SK-N-SH treated with all-trans-retinoic acid at 6 μM for 48 hours (cell line): ENCODE measurements around the gene SCFD2.

Experiments used
- CREB5 ChIP-seq: fragments of 250-450 bp; sonication (Bioruptor Pico); IDR thresholded peaks from 2 replicates; pipeline ENCODE4 v1.5.1; 2020; ENCODE audit warnings: low read depth, mild to moderate bottlenecking, moderate library complexity
- CSDC2 ChIP-seq: fragments of 250-450 bp; sonication (Bioruptor Pico); IDR thresholded peaks from 2 replicates; pipeline ENCODE4 v1.5.0; 2020; ENCODE audit warnings: mild to moderate bottlenecking, moderate library complexity
- ESRRG ChIP-seq: fragments of 250-450 bp; sonication (Bioruptor Pico); IDR thresholded peaks from 2 replicates; pipeline ENCODE4 v1.6.1; 2021; ENCODE audit warnings: mild to moderate bottlenecking
- ISL1 ChIP-seq: fragments of 250-450 bp; sonication (Bioruptor Pico); IDR thresholded peaks from 2 replicates; pipeline ENCODE4 v2.1.2; 2022; ENCODE audit warnings: mild to moderate bottlenecking, moderate library complexity
- PATZ1 ChIP-seq: fragments of 250-450 bp; sonication (Bioruptor Pico); IDR thresholded peaks from 2 replicates; pipeline ENCODE4 v1.8.0; 2020; ENCODE audit warnings: mild to moderate bottlenecking, moderate library complexity, borderline replicate concordance
- SNAI2 ChIP-seq: fragments of 250-450 bp; sonication (Bioruptor Pico); IDR thresholded peaks from 2 replicates; pipeline ENCODE4 v1.5.0; 2020; ENCODE audit warnings: mild to moderate bottlenecking, moderate library complexity
- TSHZ2 ChIP-seq: fragments of 250-450 bp; sonication (Bioruptor Pico); IDR thresholded peaks from 2 replicates; pipeline ENCODE4 v1.5.0; 2020; ENCODE audit warnings: mild to moderate bottlenecking, moderate library complexity
- ZFP30 ChIP-seq: fragments of 450-650 bp; formaldehyde crosslinking; IDR thresholded peaks from 2 replicates; pipeline ENCODE4 v1.5.0; 2022; ENCODE audit warnings: mild to moderate bottlenecking, moderate library complexity
- ZNF565 ChIP-seq: fragments of 450-650 bp; formaldehyde crosslinking; conservative IDR thresholded peaks from 2 replicates; pipeline ENCODE4 v1.5.0; 2020; ENCODE audit warnings: low read depth, mild to moderate bottlenecking, moderate library complexity

GRCh38 chr4:52853351-52853750 lies 512.5 kb downstream of the SCFD2 start:
- TF ChIP-seq ESRRG (CRISPR knock-in tag) (no peak), PATZ1 (CRISPR knock-in tag) (no peak), TSHZ2 (CRISPR knock-in tag) (0 out of 2 replicates have a peak, but pooled peaks have one; percentile 22), SNAI2 (CRISPR knock-in tag) (no peak), ZFP30 (no peak), CREB5 (CRISPR knock-in tag) (0 out of 2 replicates have a peak, but pooled peaks have one; percentile 45), CSDC2 (CRISPR knock-in tag) (no peak), ISL1 (CRISPR knock-in tag) (peak; percentile 86), ZNF565 (no peak)
